ENCODE data around the gene ZNF317. TPM values are rescaled to one million over a fixed set of nuclear protein-coding genes. Genes with fewer than 3 reads are reported as not detected.

ZNF317 gene
- total and polyA plus RNA-seq, 9 of the 15 experiments (the other 6 are each of a cell fraction or from before 2014, with no cell fraction given), result 17.3 to 43.2 (median 34.8) TPM

GRCh38 chr19:9155591-9155990 lies 15.4 kb downstream of the ZNF317 start:
- no TSS peak for BruUV-seq (replicated peaks)
- WGBS (ENCODE audit: insufficient coverage, low coverage, missing lambda C conversion rate), result 96% methylated on average over 4 of the region's 4 CpGs
- Histone ChIP-seq H4K20me1 (replicated peaks; ENCODE audit: control insufficient read depth, insufficient read depth, low read length) (no peaks in the 10 kb centered on the region), H3K4me1 (replicated peaks in 1 of 2; ENCODE audit: control insufficient read depth in 2 of 2, insufficient read depth in 2 of 2, low read length in 2 of 2) (no peaks in the 10 kb centered on the region), H3K79me2 (ENCODE audit: control insufficient read depth, insufficient read depth, low read length) (peaks cover 59% of the 10 kb centered on the region), H3K4me3 (no peak overlapping the region), H3K27ac (ENCODE audit: extremely low read depth, low read depth, low read length) (no peak overlapping the region), H3K9me3 (replicated peaks; ENCODE audit: control insufficient read depth, insufficient read depth, low read depth, low read length) (peaks cover 26% of the 10 kb centered on the region), H2AFZ (ENCODE audit: low read depth, low read length) (no peak overlapping the region), H3K9me1 (ENCODE audit: control insufficient read depth, insufficient read depth, low read length) (no peaks in the 10 kb centered on the region), H3K36me3 (ENCODE audit: control insufficient read depth, insufficient read depth, low read length) (peaks cover 80% of the 10 kb centered on the region), H3K27me3 (ENCODE audit: control insufficient read depth in 2 of 2, insufficient read depth in 2 of 2, low read length in 2 of 2) (no peaks in the 10 kb centered on the region), H3K4me2 (ENCODE audit: insufficient read depth, low read length) (no peak overlapping the region), H3K9ac (ENCODE audit: insufficient read depth in 1 of 2, low read depth in 2 of 2, low read length in 2 of 2) (no peak overlapping the region)
- no peak for ATAC-seq
- CTCF ChIA-PET (ENCODE audit: low intra/inter-chr PET ratio), result no interaction called here
- DNase-seq (ENCODE audit: extremely low read depth in 1 of 4, low spot score in 3 of 4), result no peak
- POLR2A ChIA-PET, result no interaction called here
- FAIRE-seq, result no peak
- intact Hi-C loops (cut with micrococcal nuclease) (no loop called here), in situ Hi-C loops (cut with MboI) (no loop called here)
- TF ChIP-seq VEZF1 (CRISPR knock-in tag; IDR thresholded peaks at IDR 0.05) (no peak), ZBED1 (IDR thresholded peaks at IDR 0.05) (no peak), ZNF280A (IDR thresholded peaks at IDR 0.05; ENCODE audit: low read depth, partially characterized antibody) (no peak), MED1 (CRISPR knock-in tag; IDR thresholded peaks at IDR 0.05; ENCODE audit: borderline replicate concordance) (no peak), NELFE (IDR thresholded peaks at IDR 0.05; ENCODE audit: insufficient read depth, insufficient read length) (no peak), CBX8 (IDR thresholded peaks at IDR 0.05; ENCODE audit: borderline replicate concordance, extremely low read depth, low read depth, low read length, poor library complexity, severe bottlenecking) (no peak), DLX4 (CRISPR knock-in tag; IDR thresholded peaks at IDR 0.05) (no peak), DDX20 (tag; IDR thresholded peaks at IDR 0.05; ENCODE audit: low read depth) (no peak), SETDB1 (IDR thresholded peaks at IDR 0.05; ENCODE audit: low read length) (no peak)
